ENCODE measurements around the gene CAPN9. TPM values are rescaled to one million over a fixed set of nuclear protein-coding genes. Genes with fewer than 3 reads are reported as not detected.

The CAPN9 gene
- total RNA-seq, 4 donors from 2014 or later = 13.1 TPM; not detected in 3

GRCh38 chr1:230746617-230747016 is 571 bp upstream of the CAPN9 start:
- DNase-seq (ENCODE audit: low spot score in 2 of 2) = no peak
- H3K36me3 ChIP-seq = no peaks in the 10 kb centered on the region
- no peak overlapping the region for H3K27ac ChIP-seq
- no peaks in the 10 kb centered on the region for H3K9me3 ChIP-seq
- no peak overlapping the region for H3K4me3 ChIP-seq
- no peak for TF ChIP-seq POLR2A (IDR thresholded peaks at IDR 0.05)
- no peak for TF ChIP-seq CTCF (IDR thresholded peaks at IDR 0.05)
- TF ChIP-seq EP300 (IDR thresholded peaks at IDR 0.05) = no peak
- no peaks in the 10 kb centered on the region for H3K4me1 ChIP-seq
- no peaks in the 10 kb centered on the region for H3K27me3 ChIP-seq
- WGBS, 2 donors = 91 to 92% methylated on average over 4 of the region's 4 CpGs

GRCh38 chr1:230747890-230748800 is 957 bp downstream of the CAPN9 start:
- Histone ChIP-seq H3K36me3 (no peaks in the 10 kb centered on the region), H3K4me3 (no peak overlapping the region), H3K4me1 (peaks cover 0 to 8% (median 0%) of the 10 kb centered on the region in 4 donors), H3K27me3 (no peaks in the 10 kb centered on the region), H3K27ac (no peak overlapping the region), H3K9me3 (no peaks in the 10 kb centered on the region)
- no peak for DNase-seq (ENCODE audit: low spot score in 2 of 2)
- 80 to 85% methylated on average over 13 to 15 of the region's 16 CpGs for WGBS, 2 donors
- TF ChIP-seq POLR2A (IDR thresholded peaks at IDR 0.05) (no peak), CTCF (IDR thresholded peaks at IDR 0.05) (no peak), EP300 (IDR thresholded peaks at IDR 0.05) (no peak)

GRCh38 chr1:230749150-230749549 is 2.0 kb downstream of the CAPN9 start:
- 48 to 58% methylated on average over 12 of the region's 12 CpGs for WGBS, 2 donors
- no peak overlapping the region for H3K4me3 ChIP-seq
- TF ChIP-seq POLR2A (IDR thresholded peaks at IDR 0.05) (no peak), EP300 (IDR thresholded peaks at IDR 0.05) (no peak), CTCF (IDR thresholded peaks at IDR 0.05) (no peak)
- H3K36me3 ChIP-seq = no peaks in the 10 kb centered on the region
- no peak overlapping the region for H3K27ac ChIP-seq
- DNase-seq (ENCODE audit: low spot score in 2 of 2) = no peak
- H3K4me1 ChIP-seq = peaks cover 0 to 18% (median 2%) of the 10 kb centered on the region in 4 donors
- no peaks in the 10 kb centered on the region for H3K9me3 ChIP-seq
- H3K27me3 ChIP-seq = no peaks in the 10 kb centered on the region

- no peaks in the 10 kb centered on the region for H3K36me3 ChIP-seq
- TF ChIP-seq EP300 (IDR thresholded peaks at IDR 0.05) (no peak), POLR2A (IDR thresholded peaks at IDR 0.05) (no peak), CTCF (IDR thresholded peaks at IDR 0.05) (no peak)
- DNase-seq (ENCODE audit: low spot score in 2 of 2) = no peak
- 73 to 82% methylated on average over 3 of the region's 3 CpGs for WGBS, 2 donors
- no peaks in the 10 kb centered on the region for H3K9me3 ChIP-seq
- peaks cover 0 to 18% (median 2%) of the 10 kb centered on the region in 4 donors for H3K4me1 ChIP-seq
- H3K27ac ChIP-seq = no peak overlapping the region
- H3K27me3 ChIP-seq = no peaks in the 10 kb centered on the region
- no peak overlapping the region for H3K4me3 ChIP-seq
Measured at GRCh38 chr1:230749635-230750034, 2.4 kb downstream of the CAPN9 start.

- DNase-seq (ENCODE audit: low spot score in 2 of 2) = no peak
- Histone ChIP-seq H3K36me3 (no peaks in the 10 kb centered on the region), H3K27me3 (no peaks in the 10 kb centered on the region), H3K9me3 (no peaks in the 10 kb centered on the region), H3K4me1 (peaks cover 0 to 23% (median 2%) of the 10 kb centered on the region in 4 donors), H3K27ac (no peak overlapping the region), H3K4me3 (no peak overlapping the region)
- no peak for TF ChIP-seq CTCF (IDR thresholded peaks at IDR 0.05)
- TF ChIP-seq POLR2A (IDR thresholded peaks at IDR 0.05) = no peak
- TF ChIP-seq EP300 (IDR thresholded peaks at IDR 0.05) = no peak
- WGBS, 2 donors = 78 to 80% methylated on average over 5 of the region's 5 CpGs
Measured at GRCh38 chr1:230750576-230750975, 3.4 kb downstream of the CAPN9 start.

Data from tibial nerve (tissue), 4 donors.